Measurements from ENCODE around the gene TFEB.

TFEB gene

GRCh38 chr6:41689171-41690008, 46.0 kb downstream of the TFEB start:
- H3K4me3 ChIP-seq (ENCODE audit: low read depth, low read length): no peak overlapping the region
- in situ Hi-C loops (cut with HindIII; ENCODE audit: low sequenced_read_pairs): no loop called here
- TF ChIP-seq CTCF (IDR thresholded peaks at IDR 0.05; ENCODE audit: low read depth, low read length): no peak
- peak; percentile 15 for DNase-seq (ENCODE audit: low read depth, low spot score)

- TF ChIP-seq CTCF (IDR thresholded peaks at IDR 0.05; ENCODE audit: low read depth, low read length): no peak
- in situ Hi-C loops (cut with HindIII; ENCODE audit: low sequenced_read_pairs): no loop called here
- DNase-seq (ENCODE audit: low read depth, low spot score): no peak
- H3K4me3 ChIP-seq (ENCODE audit: low read depth, low read length): no peak overlapping the region
Observed at GRCh38 chr6:41688256-41688965, 47.0 kb downstream of the TFEB start.

- in situ Hi-C loops (cut with HindIII; ENCODE audit: low sequenced_read_pairs): no loop called here
- no peak for TF ChIP-seq CTCF (IDR thresholded peaks at IDR 0.05; ENCODE audit: low read depth, low read length)
- no peak for DNase-seq (ENCODE audit: low read depth, low spot score)
- H3K4me3 ChIP-seq (ENCODE audit: low read depth, low read length): no peak overlapping the region
Observed at GRCh38 chr6:41687501-41688175, 47.8 kb downstream of the TFEB start.

GRCh38 chr6:41685641-41686380, 49.6 kb downstream of the TFEB start:
- TF ChIP-seq CTCF (IDR thresholded peaks at IDR 0.05; ENCODE audit: low read depth, low read length): no peak
- in situ Hi-C loops (cut with HindIII; ENCODE audit: low sequenced_read_pairs): no loop called here
- DNase-seq (ENCODE audit: low read depth, low spot score): no peak
- no peak overlapping the region for H3K4me3 ChIP-seq (ENCODE audit: low read depth, low read length)

- in situ Hi-C loops (cut with HindIII; ENCODE audit: low sequenced_read_pairs): no loop called here
- no peak for DNase-seq (ENCODE audit: low read depth, low spot score)
- no peak for TF ChIP-seq CTCF (IDR thresholded peaks at IDR 0.05; ENCODE audit: low read depth, low read length)
- no peak overlapping the region for H3K4me3 ChIP-seq (ENCODE audit: low read depth, low read length)
Observed at GRCh38 chr6:41684311-41685180, 50.9 kb downstream of the TFEB start.

Measured in astrocyte of the spinal cord (primary cell).